Dermis lymphatic vessel endothelial cell (primary cell): ENCODE results near the gene RPL14. TPM values are rescaled to one million over a fixed set of nuclear protein-coding genes. Genes with fewer than 3 reads are reported as not detected.

Source experiments
- total RNA-seq: library from RNA; depleted of rRNA; stranded (reverse); fragments of >200 nt; gene quantifications from 2 replicates; pipeline ENCODE4 v1.2.1, GENCODE V29; 2014

RPL14 gene
- 534 and 578 TPM in 2 replicates for total RNA-seq

DNA sequence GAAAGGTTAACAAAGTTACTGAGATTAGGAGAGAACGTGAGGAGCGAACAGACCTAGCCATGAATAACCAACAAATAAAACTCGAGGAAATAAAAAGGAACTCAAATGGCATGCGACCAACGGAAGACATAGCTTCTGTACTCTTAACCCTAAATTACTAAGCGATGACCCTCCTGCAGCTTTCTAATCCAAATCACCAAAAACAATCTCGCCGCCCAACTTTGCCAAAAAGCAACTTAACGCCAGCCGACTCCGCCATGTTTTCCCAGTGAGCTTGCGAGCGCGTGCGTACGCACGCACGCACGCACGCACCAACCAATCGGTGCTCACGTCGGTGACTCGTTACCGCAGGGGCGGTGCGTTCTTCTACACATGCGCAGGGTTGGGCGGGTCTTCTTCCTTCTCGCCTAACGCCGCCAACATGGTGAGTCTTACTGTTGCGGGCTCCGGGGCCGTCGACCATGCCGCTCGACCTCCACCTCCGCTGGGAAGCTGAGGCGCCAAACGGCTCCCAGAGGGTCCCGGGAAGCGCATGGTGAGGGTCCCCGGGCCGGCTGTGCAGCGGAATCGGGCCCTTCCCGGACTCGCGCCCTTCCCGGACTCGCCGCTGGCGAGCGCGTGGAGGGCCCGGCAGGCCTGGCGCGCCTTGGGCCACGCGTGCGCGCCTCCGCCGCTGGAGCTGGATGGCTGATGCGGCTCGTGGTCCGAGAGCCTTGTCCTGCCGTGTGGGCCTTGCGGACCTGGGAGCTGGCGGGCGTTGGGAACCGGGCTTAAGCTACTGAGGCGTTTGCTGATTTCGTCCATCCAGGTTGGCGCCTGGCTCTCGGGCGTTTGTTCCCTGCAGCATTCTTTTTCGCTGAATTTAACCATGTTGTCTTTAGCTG lies at the start of gene RPL14:
Gene RPL14 (plus strand): TSS at position 400 of the 884 bp plus-strand sequence. CDS start 133 bp downstream, at position 533.

GRCh38 chr3:40476478-40477470 lies 19.6 kb downstream of the RPL14 start, which contains the start of gene ZNF619:
Gene ZNF619, plus strand, starts transcription at chr3:40477122. Its CDS starts 858 bp downstream, at chr3:40477980.

GRCh38 chr3:40505599-40506462 lies 48.7 kb downstream of the RPL14 start, which contains the start of gene ZNF620:
Gene ZNF620, plus strand, starts transcription at chr3:40506039. Its CDS starts 314 bp downstream, at chr3:40506353.

Other genes with a start within 250 kb of the RPL14 start
- gene EIF1B, start 147.6 kb upstream of the RPL14 start, total RNA-seq: 13.8 and 19.4 TPM in 2 replicates
- under 0.01 TPM in 2 replicates for gene ENTPD3, start 70.2 kb upstream of the RPL14 start, total RNA-seq
- 6.5 and 7.4 TPM in 2 replicates for gene ZNF619, start 19.8 kb downstream of the RPL14 start, total RNA-seq
- gene ZNF620, start 48.7 kb downstream of the RPL14 start, total RNA-seq: 6.7 and 7.6 TPM in 2 replicates
- gene ZNF621, start 67.6 kb downstream of the RPL14 start, total RNA-seq: 8.1 and 9.1 TPM in 2 replicates